NCI-H2107 treated with DMSO at 0.1 percent for 48 hours (cell line): Measurements from ENCODE around the gene RIPOR3.
A peak's percentile ranks its signal among the peaks of the same experiment; 100 is the strongest.

Experiments used
- DNase-seq: peaks from one replicate; lab custom pipeline; 2025; ENCODE audit not compliant: unreplicated experiment; lab: John Stamatoyannopoulos, UW

Gene RIPOR3, protein sequence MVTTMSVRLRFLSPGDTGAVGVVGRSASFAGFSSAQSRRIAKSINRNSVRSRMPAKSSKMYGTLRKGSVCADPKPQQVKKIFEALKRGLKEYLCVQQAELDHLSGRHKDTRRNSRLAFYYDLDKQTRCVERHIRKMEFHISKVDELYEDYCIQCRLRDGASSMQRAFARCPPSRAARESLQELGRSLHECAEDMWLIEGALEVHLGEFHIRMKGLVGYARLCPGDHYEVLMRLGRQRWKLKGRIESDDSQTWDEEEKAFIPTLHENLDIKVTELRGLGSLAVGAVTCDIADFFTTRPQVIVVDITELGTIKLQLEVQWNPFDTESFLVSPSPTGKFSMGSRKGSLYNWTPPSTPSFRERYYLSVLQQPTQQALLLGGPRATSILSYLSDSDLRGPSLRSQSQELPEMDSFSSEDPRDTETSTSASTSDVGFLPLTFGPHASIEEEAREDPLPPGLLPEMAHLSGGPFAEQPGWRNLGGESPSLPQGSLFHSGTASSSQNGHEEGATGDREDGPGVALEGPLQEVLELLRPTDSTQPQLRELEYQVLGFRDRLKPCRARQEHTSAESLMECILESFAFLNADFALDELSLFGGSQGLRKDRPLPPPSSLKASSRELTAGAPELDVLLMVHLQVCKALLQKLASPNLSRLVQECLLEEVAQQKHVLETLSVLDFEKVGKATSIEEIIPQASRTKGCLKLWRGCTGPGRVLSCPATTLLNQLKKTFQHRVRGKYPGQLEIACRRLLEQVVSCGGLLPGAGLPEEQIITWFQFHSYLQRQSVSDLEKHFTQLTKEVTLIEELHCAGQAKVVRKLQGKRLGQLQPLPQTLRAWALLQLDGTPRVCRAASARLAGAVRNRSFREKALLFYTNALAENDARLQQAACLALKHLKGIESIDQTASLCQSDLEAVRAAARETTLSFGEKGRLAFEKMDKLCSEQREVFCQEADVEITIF

DNA sequence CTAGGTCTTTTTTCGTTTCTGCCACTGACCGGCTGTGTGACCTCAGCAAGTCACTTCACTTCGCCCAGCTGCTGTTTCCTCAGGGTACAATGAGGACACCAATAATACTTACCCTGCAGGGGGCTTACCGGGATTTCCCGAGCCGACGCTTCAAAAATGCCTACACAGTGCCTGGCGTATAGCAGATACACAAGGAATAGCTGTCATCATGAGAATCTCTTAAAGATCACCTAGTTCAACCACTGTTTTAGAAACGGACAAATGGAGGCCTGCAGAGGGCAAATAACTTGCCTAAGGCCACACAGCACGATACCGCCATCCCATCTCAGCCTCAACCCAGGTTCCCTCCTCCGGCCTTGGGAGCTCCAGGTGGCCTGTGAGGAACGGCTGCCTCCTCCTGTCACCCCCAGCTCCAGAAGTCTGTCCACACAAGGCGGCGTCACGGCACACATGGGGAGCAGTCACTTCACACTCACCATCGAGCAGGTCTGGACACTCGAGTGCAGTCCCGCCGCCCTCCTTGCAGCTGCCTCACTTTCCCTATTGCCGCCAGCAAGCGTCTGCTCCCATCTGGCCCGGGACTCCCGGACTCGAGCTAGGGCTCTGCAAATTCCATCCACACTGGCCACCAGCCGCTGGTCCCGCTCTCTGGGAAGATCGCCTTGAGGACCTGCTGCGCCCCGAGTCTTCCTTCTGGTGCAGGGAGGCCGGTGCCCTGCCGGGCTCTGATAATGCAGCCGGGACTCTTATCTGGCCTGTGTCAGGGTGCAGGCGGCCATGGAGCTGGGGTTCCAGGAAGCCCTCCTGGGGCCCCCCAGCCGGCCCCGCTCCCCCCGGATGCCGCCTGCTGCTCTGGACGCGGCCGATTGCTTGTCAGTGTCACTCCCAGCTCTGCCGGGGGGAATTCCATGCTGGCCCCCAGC, at the start of gene RIPOR3:
Gene RIPOR3 (minus strand): TSS at position 893 of the 923 bp plus-strand sequence. CDS start 414 bp downstream, at position 479.
- no peak for DNase-seq

DNA sequence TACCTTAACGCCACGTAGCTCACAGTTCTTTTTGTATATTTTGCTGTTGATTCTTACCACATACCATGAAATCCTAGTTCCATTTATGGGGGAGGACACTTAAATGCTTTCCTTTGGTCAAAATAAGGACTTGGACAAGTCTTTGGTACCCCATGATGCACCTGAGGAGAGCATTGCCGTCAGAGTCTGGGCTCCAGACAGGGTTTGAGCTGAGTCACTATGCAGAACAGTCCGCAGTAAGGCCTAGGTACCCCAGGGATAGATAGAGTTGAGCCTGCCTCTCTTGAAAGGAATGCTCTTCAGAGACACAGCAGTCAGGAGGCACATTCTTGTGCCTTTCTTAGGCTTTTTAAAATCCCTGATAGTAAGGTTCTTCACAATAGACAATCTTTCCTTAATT, 46.0 kb upstream of the RIPOR3 start:
- DNase-seq = no peak

DNA sequence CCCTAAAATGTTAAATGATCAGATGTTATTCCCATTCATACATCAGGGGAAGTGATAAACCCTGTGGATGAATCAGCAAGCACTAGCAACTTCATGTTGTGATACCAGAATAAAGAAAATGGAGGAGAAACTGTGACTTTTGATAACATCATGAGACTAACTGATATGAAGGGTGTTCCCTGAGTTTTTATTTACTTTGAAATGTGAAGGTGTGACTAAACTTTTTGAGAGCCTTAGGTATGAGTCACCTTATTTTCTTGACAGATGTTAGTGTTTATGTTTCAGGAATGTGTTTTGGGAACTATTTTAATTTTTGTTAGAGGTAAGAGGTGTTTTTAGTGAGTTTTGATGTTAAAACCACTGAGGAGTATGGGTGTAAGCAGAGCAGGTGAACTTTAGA, 44.5 kb upstream of the RIPOR3 start:
- no peak for DNase-seq

DNA sequence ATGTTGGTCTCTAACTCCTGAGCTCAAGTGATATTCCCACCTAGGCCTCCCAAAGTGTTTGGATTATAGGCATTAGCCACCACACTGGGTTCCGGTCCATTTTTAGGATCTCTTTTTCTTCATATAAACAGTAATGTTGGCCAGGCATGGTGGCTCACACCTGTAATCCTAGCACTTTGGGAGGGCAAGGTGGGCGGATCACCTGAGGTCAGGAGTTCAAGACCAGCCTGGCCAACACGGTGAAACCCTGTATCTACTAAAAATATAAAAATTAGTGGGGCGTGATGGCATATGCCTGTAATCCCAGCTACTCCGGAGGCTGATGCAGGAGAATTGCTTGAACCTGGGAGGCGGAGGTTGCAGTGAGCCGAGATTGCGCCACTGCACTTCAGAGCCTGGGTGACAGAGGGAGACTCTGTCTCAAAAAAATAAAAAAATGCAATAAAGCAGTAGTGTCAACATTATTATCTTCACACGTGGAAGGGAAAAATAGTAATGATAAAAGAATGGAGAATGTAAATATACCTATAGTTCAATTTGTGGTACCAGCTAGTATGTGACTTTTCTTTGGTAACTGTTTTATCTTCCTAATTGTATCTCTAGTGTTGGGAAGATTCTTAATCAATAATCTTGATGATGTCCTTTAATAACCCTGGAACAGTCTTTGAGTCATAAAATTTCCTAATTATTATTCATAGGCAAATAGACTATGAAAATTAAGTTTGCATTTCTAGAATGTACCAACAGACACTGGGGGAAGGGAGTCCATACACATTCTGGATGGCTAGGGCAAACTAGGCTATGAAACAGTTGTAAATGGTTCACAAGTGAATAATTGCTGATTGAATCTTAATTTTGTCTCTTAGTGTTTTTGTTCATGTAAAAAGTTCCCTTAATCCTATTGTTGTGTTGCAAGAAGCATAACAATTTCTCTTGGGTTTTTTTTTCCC, 43.7 kb upstream of the RIPOR3 start:
- no peak for DNase-seq

DNA sequence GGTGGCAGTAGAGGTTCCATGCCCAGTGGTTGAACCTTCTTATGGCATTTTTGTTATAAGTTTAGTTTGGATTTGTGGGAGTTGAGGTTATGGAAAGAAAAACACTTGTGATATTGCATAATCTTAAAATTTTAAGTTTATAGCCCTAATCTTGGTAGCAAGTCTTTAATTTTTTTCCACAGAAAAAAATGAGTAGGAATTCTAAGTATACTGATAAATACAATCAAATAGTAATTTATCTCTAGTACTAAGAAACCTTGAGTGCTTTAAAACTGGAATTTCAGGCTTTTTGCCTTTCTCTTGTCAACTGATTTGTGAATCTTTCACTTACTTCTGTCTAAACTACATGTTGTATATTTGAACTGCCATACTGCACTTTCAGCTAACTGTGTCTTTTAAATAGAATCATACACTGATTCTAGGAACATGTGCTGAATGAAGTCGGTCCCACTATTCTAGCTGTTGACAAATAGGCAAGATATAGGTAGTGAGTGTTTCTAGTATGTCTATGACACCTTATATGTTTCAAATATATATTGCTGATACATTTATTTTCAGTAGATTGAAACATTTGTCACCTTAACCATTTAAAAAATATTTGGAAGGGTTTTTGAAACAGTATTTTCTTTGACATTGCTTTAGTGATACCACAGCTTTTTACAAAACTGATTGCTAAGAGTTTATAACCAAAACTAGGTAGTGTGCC, 42.5 kb upstream of the RIPOR3 start:
- DNase-seq = no peak

DNA sequence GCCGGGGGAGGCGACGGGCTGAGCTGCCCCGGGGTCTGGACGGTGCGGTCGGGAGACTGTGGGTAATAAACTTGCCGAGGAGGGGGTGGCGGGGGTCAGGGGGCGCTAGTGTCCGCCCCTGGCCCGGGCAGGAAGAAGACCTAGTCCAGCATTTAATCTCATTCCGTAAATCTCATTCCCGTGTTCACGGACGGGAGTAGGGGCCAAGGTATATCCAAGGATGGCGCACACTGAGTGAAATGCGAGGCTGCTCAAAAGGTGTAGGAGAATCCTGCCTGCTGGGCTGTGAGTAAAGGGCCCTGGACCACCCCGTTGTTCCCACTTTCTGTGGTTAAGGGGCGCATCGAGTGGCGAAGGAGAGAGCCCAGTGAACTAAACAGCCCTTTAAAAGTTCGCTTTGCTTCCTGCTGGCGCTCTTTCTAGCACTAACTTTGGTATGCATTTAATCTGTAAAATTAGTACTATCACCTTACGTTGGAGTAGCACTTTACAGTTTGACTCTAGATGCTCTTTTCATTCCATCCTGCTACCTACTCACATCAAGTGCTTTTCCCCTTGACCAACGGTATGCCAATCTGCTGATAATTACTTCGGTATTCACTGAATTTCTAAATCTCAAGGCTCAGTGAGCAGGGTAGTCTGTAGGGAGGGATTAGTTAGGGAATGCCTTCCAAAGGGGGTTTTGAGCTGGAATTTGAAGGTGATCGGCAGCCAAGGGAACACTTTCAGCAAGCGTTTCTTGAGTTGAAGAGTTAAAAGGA, 40.8 kb upstream of the RIPOR3 start:
- no peak for DNase-seq

DNA sequence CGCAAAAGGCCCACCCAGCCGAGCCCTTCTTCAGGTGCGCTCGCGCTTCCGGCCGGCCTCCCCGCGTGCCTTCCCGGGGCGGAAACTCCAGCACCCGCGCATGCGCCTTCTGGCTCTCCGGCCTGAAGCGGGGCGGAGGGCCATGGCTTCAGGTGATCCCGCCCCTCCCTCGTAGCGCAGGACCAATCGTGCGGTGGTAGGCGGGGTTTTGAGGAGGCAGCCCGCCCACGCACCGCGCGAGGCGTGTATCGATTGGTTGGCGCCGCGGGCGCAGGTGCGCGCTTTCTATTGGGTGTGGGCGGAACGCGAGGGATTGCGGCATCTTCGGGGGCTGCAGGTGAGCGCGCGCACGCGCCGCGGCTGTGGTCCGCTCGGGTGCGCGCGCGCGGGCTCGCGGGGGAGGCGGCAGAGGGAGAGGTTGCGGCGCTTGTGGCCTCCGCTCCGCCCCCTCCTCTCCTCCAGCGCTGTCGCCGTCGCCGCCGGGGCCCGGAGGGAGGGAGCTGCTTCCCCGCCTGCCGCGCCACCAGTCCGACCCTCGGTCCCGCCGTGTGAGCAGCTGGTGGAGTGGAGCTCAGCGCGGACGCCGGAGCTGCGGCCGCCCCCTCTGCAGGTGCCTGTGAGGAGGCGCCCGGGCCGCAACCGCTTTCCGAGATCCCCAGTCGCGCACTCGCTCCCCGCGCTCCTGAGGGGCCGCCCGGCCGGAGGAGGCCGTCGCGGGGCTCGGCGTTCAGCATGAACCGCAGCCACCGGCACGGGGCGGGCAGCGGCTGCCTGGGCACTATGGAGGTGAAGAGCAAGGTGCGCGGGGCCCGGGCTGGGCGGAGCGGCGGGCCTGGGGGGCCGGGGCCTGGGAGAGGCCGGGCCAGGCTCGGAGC, 40.0 kb upstream of the RIPOR3 start, which contains the start of gene PARD6B:
Gene PARD6B (plus strand): TSS at position 526 of the 875 bp plus-strand sequence. CDS start 207 bp downstream, at position 733.
- peak; percentile 97 for DNase-seq

DNA sequence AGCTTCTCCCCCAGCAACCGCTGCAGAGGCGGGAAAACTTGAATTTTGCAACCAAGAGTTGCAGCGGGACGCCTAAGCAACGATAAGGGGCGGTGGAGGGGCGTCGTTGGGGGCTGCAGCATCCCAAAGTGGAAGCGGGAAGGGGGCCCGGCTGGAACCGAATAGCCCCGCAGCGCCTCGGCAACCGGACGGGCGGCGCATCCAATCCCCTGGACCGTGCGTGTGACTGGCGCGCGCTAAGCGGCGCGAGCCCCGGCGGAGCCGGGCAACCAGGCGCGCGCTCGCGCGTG, 39.4 kb upstream of the RIPOR3 start:
- no peak for DNase-seq

DNA sequence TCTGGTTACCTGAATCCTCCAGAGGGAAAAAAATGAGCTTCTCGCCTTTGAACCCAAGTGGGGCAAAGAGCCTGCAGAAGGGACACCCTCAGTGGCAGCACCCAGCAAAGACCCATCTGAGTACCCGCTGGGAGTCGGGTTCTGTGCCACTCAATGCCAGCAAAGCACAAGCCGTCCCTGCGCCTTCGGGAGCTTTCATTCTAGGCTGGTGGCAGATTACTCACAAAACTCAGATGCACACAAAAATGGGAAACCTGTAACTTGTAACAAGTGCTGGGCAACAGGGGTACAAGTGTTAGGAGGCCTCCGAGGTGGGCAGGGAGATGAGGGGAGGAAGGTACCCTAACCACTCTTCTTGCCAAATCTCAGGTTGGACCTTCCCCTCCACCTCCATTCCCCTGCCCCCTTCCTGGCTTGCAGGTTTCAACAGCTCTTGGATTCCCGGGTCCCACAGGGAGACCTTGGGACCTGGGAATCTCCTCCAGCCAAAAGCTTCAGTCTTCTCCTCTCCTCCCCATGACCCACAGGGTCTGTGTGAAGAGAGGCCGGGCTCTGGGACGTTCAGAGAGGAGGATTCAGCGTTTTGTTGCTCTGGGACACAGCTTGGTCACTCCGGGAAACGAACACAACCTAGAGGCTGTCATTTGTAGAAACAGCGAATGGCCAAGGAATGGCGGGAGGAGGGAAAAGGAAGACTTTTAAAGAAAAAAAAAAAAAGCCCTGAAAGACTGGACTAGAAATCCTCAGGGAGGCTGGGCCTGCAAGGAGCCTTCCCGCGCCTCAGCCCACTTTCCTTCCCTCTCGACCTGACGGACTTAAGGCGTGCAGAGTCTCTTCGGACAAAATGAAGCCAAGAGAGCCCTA, 38.8 kb upstream of the RIPOR3 start:
- DNase-seq = no peak

DNA sequence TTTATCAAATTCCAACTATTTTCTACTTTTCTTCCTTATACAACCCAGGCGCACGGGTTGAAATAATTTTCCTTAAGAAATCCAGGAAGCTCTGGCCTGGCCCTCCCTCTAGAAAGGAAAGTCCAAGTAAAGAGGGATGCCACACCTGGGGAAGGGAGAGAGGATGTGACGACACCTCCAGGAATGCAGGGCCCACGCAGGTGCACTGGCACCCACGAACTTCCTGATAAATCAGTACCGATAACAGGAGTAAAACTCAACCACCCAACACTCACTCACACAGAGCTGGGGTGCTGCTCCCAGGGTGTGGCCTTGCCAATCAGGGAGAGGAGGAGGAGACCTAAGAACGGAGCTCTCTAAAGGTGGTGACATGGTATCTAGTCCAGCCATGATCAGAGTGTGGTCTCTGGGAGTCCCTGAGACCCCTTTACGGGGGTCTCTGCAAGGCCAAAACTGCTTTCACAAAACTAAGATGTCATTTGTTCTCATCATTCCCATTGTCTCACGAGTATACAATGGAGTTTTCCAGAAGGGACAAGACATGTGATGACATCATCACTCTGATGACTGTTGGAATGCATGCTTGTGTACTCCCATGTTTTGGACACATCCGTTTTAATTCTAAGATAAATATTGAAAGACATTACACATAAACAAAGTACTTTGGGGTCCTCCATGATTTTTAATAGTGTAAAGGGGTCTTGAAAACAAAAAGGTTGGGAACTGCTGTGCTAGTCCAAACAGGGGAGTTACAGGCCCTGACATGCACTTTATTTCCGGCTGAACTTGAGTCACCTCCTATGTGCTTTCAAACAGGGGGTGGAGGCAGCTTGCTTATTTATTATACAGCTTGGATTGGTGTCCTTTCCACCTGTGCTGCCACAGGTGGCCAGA, 37.9 kb upstream of the RIPOR3 start:
- DNase-seq = no peak

DNA sequence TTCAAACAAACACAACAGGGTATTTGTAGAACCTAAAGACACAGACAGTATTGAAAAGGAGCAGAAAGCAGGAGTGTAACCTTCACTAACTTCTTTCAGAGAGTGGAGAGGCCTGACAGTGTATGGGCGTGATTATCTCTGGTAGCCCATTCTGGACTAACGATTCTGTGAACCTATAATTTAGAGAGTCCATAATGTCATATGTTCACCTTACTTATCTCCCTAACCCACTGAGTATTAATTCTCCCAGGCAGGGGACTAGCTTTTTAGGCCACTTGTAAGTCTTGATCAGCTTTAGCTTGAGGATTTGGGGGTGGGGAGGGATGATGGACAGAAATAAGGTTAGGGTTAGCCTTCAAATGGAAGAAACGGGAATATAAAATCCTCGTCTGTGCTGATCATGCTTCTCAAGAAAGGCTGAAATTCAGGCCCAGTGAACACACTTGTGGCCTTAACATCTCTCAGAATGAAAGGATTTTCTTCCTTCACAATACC, 37.2 kb upstream of the RIPOR3 start:
- no peak for DNase-seq

DNA sequence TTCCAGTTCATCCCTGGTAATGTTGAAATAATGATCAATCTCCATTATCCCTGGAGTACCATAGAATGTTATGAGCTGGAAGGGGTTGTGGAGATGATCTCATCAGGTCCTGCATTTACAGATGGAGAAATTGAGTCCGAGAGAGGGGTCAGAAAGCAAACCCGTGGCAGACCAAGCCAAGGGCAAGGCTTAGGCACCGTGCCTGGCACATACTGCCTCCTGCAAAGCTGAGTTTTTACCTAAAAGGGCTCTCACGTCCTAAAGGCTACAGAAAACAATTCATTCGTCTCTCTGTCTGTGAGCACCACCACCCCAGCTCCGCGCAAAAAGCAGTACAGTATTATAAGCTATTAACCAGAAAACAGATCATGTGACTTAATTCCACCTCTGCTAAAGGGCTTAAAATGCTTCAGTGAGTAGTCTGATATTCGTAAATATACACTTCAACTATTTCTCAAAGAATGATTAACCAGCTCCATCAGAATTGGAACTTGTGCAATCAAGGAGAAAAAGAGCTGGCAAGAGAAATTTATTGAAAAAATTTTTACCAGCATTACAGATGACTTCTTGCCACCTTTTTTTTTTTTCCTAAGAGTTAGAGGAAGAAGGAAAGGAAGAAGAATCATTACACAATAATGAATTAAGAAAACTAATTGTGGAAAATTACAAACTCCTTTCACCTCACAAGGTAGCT, 36.6 kb upstream of the RIPOR3 start:
- no peak for DNase-seq

DNA sequence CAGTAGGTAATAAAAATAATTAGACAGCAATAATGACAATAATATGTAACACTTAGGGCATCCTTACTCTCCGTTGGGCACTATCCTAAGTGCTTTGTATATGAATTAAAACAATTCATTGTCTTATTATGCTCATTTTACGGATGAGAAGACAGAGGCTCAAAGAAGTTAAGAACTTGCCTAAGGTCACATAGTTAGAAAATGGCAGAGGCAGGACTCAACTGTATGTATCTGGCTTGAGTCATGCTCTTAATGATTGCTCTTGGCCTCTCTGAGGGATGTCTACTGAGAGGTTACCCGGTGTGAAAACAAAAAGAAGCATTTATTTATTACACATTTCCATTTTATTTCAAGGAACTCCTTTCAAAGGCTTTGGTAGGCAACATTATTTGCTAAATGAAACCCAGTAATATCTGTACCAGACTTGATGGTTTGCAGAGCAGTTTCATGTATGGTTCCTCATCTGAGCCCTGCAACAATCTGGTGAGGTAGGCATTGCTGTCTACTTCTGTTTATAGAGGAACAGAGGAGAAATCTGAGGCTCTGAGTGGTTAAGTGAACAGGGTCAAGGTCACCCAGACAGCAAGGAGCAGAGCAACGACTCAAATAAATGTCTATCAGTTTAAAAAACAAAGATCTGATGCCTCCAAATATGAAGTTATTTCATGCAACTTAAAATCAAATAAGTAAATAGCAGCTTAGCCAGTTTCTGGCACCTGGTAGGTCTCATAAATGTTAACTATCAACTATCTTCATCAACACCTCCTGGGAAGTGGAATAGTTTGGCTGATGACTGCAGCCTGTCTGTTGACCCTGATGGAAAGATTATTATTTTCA, 35.8 kb upstream of the RIPOR3 start:
- DNase-seq = no peak

DNA sequence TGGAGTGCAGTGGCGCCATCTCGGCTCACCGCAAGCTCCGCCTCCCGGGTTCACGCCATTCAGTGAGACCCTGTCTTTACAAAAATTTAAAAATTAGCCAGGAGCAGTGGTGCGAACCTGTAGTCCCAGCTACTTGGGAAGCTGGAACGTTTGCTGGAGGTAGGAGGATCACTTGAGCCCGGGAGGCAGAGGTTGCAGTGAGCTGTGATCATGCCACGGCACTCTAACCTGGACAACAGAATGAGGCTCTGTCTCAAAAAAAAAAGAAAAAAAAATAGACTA, 34.3 kb upstream of the RIPOR3 start:
- no peak for DNase-seq
